Ovary (tissue), 3 donors: ENCODE measurements around the gene CACNA2D4.

Experiments used
- EP300 ChIP-seq: sonication (generic); formaldehyde crosslinking; IDR thresholded peaks from one replicate; pipeline ENCODE4 v1.6.1; 2017; ENCODE audit warnings: antibody characterized with exemption
- POLR2A ChIP-seq: fragments of 450-650 bp; IDR thresholded peaks from one replicate; pipeline ENCODE4 v1.6.1; 2017; ENCODE audit warnings: antibody characterized with exemption, mild to moderate bottlenecking, moderate library complexity
- TF ChIP-seq, protein P1 (sequence below), 3 donors: fragments of 450-650 bp in 2 of 3; fragments of 200-600 bp in 1 of 3; IDR thresholded peaks; one replicate each; pipeline versions ENCODE4 v1.5.1 to v1.8.0; 2016 to 2022; ENCODE audit warnings: antibody characterized with exemption in 3 of 3, mild to moderate bottlenecking in 1 of 3
- donor health status: DM: no; HTN: no; CAD: no.

DNA sequence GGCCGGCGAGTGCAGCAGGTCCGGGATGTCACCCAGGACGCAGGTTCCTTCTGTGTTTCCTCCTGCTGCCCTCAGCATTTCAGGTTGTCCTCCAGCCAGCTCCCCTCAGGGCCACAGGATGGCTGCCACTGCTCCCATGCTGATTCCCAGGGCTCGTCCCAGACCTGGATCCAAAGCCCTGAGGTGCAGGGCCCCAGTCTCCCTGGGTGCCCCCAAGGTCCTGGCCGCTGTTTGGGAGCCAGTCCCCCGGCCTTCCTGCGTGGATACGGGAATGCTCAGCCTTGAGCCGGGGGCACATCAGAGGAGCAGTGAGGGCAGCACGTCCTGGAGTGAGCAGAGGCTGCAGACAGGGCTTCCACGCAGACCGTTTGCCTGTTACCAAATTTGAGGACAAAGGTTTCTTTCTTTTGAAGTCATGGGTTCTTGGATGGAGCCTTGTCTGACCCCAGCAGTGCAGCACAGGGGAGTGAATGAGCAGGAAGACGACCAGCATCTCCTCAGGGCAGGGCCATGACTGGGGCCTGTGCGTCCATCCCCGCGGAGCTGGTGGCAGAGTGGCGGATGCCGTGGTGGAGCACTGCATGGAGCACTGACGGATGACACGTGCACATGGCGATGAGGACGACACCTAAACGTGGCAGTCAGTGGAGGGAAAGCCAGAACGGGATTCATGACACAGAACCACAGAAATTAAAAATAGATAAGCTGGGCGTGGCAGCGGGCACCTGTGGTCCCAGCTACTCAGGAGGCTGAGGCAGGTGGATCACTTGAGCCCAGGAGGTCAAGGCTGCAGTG is 12.5 kb upstream of the CACNA2D4 start:
- TF ChIP-seq POLR2A (no peak), EP300 (no peak)
- TF ChIP-seq, protein P1, sequence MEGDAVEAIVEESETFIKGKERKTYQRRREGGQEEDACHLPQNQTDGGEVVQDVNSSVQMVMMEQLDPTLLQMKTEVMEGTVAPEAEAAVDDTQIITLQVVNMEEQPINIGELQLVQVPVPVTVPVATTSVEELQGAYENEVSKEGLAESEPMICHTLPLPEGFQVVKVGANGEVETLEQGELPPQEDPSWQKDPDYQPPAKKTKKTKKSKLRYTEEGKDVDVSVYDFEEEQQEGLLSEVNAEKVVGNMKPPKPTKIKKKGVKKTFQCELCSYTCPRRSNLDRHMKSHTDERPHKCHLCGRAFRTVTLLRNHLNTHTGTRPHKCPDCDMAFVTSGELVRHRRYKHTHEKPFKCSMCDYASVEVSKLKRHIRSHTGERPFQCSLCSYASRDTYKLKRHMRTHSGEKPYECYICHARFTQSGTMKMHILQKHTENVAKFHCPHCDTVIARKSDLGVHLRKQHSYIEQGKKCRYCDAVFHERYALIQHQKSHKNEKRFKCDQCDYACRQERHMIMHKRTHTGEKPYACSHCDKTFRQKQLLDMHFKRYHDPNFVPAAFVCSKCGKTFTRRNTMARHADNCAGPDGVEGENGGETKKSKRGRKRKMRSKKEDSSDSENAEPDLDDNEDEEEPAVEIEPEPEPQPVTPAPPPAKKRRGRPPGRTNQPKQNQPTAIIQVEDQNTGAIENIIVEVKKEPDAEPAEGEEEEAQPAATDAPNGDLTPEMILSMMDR (IDR thresholded peaks at IDR 0.05): no peak
